ENCODE results near the gene IVNS1ABP.

Gene IVNS1ABP

GRCh38 chr1:185297982-185298381, 19.1 kb downstream of the IVNS1ABP start:
- no peak for DNase-seq (ENCODE audit: low spot score)
- TF ChIP-seq CTCF (IDR thresholded peaks at IDR 0.05; ENCODE audit: extremely low read depth, insufficient read depth, missing control alignments): no peak
- in situ Hi-C loops (cut with MboI; ENCODE audit: low pct_unique_long_range_greater_than_20kb, low sequenced_read_pairs, unreplicated experiment): no loop called here

- DNase-seq (ENCODE audit: low spot score): no peak
- in situ Hi-C loops (cut with MboI; ENCODE audit: low pct_unique_long_range_greater_than_20kb, low sequenced_read_pairs, unreplicated experiment): no loop called here
- TF ChIP-seq CTCF (IDR thresholded peaks at IDR 0.05; ENCODE audit: extremely low read depth, insufficient read depth, missing control alignments): no peak
Observed at GRCh38 chr1:185295091-185295490, 22.0 kb downstream of the IVNS1ABP start.

DNA sequence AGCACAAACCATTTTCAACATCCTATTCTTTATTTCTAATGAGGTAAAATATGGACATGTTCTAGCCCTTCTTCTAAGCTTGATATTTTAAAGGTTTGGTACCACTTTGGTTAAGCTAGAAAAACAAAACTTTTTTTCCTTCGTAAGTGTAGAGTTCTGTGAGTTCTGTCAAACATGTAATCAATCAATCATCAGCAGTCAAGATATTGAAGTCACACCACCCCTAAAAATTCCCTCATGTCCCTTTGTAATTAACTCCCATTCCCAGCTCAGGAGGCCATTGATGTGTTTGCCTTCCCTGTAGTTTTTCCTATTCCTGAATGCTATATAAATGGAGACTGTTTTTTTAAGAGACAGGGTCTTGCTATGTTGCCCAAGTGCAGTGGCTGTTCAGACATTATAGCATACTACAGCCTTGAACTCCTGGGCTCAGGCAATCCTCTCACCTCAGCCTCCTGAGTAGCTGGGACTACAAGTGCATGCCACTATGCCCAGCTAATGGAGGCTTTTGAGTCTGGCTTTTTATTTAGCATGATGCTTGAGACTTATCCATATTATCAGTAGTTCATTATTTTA, 23.0 kb downstream of the IVNS1ABP start:
- DNase-seq (ENCODE audit: low spot score): no peak
- TF ChIP-seq CTCF (IDR thresholded peaks at IDR 0.05; ENCODE audit: extremely low read depth, insufficient read depth, missing control alignments): no peak
- in situ Hi-C loops (cut with MboI; ENCODE audit: low pct_unique_long_range_greater_than_20kb, low sequenced_read_pairs, unreplicated experiment): no loop called here

- in situ Hi-C loops (cut with MboI; ENCODE audit: low pct_unique_long_range_greater_than_20kb, low sequenced_read_pairs, unreplicated experiment): no loop called here
- DNase-seq (ENCODE audit: low spot score): no peak
- no peak for TF ChIP-seq CTCF (IDR thresholded peaks at IDR 0.05; ENCODE audit: extremely low read depth, insufficient read depth, missing control alignments)
Observed at GRCh38 chr1:185292237-185292636, 24.8 kb downstream of the IVNS1ABP start.

DNA sequence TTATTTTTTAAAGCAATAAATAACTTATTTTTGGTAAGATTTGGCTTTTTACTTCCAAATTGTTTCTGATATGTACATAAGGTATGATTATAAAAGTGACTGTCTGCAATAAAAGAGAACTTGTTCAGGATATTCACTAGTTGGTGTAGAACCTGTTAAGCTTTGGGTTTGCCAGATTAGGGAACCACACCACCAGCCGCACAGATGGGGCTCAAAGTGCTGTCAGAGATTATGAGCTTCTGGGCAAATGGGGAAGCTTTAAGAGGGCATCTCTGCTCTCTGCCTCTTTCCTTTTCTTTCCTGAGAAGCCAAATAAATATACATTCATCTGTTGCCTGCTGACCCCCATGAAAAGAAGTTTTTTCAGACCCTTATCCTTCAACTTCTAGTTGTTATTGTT, 25.4 kb downstream of the IVNS1ABP start:
- no peak for TF ChIP-seq CTCF (IDR thresholded peaks at IDR 0.05; ENCODE audit: extremely low read depth, insufficient read depth, missing control alignments)
- DNase-seq (ENCODE audit: low spot score): no peak
- in situ Hi-C loops (cut with MboI; ENCODE audit: low pct_unique_long_range_greater_than_20kb, low sequenced_read_pairs, unreplicated experiment): no loop called here

DNA sequence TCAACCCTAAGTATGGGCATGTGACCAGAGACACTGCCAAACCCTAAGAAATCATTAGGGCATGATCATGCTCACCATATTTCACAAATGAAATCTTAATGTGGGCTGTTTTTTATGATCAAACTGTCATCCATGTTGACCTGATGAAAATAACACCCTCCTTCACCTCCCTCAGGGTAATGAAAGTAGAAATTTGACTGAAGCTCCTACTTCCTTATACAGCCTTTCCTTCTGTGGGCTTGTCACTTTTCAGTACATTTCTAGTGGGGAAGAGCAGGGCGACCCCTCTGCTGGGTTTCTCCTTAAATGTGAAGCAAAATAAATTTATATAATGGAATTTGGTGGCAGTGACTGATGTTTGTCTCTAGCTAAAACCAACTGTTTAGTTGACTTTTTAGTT, 25.9 kb downstream of the IVNS1ABP start:
- in situ Hi-C loops (cut with MboI; ENCODE audit: low pct_unique_long_range_greater_than_20kb, low sequenced_read_pairs, unreplicated experiment): no loop called here
- no peak for TF ChIP-seq CTCF (IDR thresholded peaks at IDR 0.05; ENCODE audit: extremely low read depth, insufficient read depth, missing control alignments)
- no peak for DNase-seq (ENCODE audit: low spot score)

- DNase-seq (ENCODE audit: low spot score): no peak
- in situ Hi-C loops (cut with MboI; ENCODE audit: low pct_unique_long_range_greater_than_20kb, low sequenced_read_pairs, unreplicated experiment): no loop called here
- TF ChIP-seq CTCF (IDR thresholded peaks at IDR 0.05; ENCODE audit: extremely low read depth, insufficient read depth, missing control alignments): no peak
Observed at GRCh38 chr1:185289880-185290279, 27.2 kb downstream of the IVNS1ABP start.
